CMK (cell line): ENCODE data around the gene FLG.
"Not testable (repeated sequence)": the region's sequence is repeated elsewhere in the genome, so short reads cannot be mapped to it uniquely, and the experiment has no call there.

Experiments
- DNase-seq: peaks from one replicate; pipeline ENCODE4 v3.0.0-alpha.2; 2010; ENCODE audit warnings: low read depth

FLG gene

DNA sequence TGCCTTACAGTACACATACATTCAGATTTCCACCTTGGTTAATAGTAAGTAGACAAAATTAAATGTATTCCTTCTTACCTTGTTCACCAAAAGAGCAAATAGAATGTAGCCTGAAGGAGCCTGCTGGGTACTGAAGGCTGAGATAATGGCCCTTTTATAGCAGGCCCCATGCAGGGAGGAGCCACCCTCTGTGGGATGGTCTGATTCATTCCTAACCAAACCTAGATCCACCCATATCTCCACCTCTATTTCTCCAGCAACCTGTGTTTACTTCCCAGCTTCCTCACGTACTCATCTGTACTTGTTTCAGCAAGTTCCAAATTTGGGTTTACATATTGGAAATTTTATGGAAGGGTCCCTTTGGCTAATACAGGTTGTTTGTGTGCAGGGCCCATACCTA, at the start of gene FLG:
FLG (minus strand) TSS at position 129 of the 400 bp plus-strand sequence. CDS start 9,783 bp downstream, outside the sequence.
- no peak for DNase-seq

DNA sequence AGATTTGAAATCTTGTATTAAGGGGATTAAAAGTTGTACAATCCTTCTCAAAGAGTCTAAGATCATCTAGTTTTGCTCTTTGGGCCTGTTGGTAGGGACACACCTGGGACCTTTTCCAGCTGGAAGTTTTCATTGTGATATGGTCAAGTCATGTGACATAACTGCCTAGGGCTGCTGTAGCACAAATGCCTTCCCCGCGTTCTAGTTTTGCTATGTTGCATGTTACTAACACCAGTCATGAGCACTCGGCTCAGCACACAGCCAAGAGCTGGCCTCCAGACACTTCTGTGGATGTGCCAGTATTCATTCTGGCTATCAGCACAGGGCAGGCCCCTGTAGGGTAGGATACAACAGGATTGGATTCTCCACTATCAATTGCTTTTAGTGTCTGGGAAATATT, 49.4 kb upstream of the FLG start:
- no peak for DNase-seq

DNA sequence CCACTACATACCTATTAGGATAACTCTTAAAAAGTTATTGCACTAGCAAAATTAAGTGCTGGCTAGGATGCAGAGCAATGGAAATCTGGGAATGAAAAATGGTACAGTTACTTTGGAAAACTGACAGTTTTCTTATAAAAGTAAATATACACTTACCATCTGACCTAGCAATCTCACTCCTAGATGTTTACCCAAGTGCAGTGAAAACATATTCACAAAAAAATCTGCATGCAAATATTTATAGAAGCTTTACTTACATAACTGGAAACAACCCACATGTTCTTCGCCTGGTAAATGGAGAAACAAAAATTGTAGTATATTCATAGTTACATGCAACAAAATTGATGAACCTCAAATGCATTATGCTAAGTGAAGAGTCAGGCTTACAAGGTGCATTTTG, 47.6 kb upstream of the FLG start:
- no peak for DNase-seq

DNA sequence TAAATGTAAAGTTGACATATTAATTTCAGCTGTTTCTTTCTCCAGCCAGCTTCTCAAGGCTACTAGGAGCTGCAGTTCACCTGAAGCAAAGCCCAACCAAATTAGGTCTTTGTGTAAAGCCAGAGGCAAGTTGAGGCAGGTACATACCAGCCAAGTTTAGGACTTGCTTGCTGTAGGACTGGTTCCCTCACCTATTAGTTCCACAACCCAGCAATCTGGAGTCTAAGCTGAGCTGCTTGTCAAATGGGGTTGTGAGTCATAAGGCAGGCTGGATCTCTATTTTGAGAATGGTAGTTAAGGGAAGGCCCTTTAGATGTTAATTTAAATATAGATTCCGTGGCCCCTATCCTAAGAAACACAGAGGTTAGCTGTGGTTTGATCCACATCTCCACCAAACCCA, 42.4 kb upstream of the FLG start:
- DNase-seq, result no peak

DNA sequence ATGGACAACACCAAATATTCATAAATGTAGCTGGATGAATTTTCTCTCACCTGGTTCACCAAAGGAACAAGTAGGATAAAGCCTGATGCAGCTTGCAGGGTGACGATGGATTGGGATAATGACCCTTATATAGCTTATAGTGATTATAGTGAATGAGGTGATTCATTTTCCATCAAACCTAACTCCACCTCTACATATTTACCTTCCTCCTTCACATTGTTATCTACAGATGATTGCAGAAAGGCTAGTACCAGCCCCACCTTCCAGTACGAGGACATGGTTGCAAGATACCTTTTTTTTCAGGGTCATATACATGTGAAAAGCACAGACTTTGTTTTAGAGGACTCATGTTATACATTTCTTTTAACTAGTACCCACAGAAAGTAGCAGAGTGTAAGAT, 34.9 kb upstream of the FLG start, which contains the start of gene FLG2:
FLG2 (minus strand) TSS at position 101 of the 400 bp plus-strand sequence. CDS start 1,122 bp downstream, outside the sequence.
- no peak for DNase-seq

DNA sequence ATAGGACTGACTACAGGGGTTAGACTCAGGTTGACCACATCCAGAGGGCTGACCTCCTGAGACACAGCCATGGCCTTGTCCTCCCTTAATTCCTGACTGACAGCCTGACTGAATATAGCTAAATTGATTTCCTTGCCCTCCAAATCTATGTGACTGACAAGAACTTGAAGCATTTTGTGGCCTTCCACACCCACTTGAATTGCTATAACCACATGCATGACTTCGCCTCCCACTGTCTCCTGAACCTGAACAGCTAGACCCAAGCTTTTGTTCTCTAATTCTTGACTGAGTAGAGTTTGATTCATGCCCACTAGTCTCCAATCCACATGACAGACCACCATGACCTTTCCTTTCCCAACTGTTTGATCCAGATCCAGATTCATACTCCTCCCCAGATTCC, 31.7 kb upstream of the FLG start:
- DNase-seq, result no peak

DNA sequence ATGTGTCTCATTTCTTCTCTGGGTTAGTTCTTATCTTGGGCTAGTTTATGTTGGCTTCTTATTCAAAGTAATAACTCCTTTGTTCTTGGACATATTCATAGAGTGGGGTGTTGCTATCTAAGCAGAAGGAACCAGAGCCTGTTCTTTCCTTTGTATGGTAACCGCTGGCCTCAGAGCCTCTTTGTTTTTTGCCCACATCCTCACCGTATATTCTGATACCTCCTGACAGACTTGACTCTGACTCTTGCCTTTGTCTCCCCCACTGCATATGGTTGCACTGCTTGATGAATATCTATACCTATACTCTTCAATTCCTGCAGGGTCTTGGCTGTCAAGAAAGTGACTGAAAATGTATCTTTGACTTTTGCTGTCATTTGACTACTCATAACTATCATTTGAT, 24.6 kb upstream of the FLG start:
- no peak for DNase-seq

DNA sequence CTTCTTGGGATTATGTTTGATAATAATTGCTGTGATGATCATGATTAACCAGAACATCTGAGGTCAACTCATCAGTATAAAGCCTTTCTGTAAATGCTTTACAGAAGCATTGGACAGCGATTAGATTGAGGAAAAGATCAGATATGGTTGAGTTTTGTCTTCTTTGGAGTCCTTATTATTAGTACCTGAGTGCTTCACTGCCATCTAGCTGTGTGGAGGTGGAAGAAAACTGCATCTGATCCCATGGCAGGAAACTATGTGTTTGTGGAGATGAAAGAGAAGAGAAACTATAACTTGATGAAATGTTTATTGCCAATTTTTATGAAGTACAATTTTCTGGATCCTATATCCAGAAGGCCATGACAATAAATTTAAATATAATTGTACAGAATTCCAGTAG, 23.4 kb upstream of the FLG start:
- DNase-seq, result no peak

DNA sequence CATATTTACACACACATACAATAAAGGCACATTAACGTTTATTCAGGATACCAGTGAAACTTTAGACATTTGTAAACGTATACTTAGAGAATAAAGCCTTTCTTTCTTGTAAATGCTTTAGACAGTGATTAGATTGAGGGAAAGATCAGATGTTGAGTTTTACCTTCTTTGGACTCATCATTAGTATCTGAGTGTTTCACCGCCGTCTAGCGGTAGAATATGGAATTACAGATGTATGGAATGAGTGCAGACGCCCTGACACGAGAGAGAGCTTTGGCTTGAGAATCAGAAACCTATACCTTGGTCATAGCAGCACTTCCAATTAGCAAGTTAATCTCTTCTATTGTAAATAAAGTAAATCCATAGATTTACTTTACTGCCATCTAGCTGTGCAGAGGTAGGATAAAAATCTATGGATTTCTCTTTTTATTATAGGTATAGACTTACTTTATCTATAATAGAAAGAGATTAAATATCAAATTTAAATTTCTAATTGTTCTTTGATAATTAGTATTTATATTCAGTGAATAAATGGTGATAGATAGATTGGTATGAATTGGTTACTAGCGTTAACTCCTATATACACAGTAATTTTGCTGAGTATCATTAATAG, 22.2 kb upstream of the FLG start:
- DNase-seq, result peak; percentile 39

DNA sequence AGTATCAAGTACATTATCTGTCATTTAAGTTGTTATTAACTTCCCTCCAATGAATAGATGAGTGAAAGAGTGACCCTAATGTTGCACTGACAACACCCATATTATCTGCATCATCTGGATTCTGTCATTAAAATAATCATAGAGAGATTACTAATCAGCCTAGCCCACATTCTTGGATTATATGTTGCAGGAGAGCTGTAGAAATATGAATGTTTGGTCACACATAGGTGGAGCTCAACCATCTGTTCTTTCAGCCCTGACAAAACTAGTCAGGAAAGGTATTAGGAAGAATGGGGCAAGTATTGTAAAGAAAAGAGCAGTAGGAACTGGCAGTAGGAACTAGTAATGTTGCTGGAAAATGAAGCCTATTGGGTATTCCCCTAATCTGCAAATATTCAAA, 19.4 kb upstream of the FLG start:
- DNase-seq, result no peak

DNA sequence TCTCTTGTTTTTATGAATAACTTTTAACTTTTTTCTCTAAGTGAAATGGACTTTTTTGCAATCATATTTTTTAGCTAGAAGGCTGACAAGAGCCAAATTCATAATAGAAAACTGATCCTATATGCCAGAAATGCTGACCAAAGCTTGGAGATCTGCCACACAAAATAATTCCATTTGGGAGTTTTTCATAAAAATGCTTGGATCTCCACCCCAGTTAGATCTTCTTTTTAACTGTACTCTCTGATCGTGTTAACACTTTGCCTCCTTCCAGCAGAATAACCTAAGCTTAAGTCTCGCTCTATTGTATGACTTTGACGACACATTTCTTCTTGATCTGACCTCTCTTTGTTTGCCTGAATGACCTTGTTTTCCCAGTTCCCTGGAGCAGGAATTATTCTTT, 18.0 kb upstream of the FLG start:
- DNase-seq, result no peak

DNA sequence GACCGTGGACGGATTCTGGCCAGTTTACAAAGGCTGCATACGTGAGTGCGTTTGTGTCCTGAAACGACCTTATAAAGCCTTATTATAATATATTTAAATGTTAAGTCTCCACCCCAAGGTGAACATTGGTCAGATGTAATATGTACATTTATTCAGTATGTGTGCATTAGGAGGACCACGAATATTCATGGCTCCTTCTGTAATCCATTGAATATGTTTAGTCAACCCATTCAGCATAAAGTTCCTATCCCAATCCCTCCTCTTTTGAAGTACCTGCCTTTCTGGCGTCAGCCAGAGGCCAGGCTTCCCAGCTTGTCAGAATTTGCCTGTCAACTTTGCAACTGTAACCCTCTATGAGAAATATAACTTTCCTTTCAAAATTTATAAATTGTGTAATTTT, 10.4 kb upstream of the FLG start:
- no peak for DNase-seq

DNA sequence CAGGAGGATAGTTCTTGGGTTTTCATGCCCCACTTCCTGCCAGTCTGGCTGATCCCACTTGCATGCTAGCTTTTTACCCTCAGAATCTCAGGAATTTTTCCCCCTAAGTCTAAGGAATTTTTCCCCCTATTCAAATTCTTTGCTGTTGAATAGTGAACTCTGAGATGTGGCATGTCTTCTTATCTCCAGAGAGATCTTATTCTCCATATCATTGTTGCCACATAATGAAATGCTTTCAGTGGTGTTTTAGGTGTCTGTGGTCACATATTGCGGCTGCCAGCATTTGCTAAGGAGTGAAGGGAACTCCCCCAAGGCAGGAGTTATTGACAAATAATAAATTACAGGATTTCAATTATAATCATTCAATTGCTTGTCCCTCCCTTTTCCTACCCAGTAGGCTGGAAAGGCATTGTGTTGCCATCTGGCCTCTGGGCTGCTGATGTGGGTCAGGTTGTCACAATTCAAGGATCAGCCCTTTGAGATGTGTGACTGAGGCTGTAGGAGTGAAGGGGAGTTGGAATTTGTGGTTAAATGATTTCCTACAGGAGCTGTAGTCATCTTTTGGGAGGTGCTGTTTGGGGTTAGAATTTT, 3.9 kb upstream of the FLG start:
- no peak for DNase-seq

DNA sequence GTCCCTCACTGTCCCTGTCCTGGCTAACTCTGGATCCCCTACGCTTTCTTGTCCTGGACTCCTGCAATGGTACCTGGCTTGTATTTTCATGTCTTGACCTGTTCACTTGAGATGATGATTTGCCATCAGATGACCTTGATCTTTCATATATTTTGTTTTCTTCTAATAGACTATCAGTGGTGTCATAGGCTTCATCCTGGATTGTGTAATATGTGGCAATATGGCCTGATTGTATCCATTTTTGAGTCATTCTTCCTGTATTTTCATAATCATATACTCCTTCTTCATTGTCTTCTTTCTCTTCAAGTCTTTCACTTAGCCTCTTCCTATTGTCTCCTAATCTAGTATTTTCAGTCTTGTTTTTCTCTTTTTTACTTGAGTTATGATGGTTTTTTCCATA, 11.1 kb downstream of the FLG start:
- no peak for DNase-seq

DNA sequence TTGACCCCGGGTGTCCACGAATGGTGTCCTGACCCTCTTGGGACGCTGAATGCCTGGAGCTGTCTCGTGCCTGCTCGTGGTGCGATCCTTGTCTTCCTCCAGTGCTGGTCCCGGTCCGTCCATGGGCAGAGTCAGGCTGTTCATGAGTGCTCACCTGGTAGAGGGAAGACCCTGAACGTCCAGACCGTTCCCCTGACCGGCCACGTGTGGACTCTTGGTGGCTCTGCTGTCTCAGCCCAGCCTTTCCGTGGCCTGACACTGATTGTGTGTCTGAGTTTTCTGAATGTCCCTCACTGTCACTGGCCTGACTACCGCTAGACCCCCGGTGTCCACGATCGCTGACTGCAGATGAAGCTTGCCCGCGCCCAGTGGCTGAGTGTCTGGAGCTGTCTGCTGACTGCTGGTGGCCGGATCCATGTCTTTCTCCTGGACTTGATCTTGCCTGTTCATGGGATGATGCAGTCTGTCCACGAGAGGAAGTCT, 11.7 kb downstream of the FLG start:
- DNase-seq, result no peak

DNA sequence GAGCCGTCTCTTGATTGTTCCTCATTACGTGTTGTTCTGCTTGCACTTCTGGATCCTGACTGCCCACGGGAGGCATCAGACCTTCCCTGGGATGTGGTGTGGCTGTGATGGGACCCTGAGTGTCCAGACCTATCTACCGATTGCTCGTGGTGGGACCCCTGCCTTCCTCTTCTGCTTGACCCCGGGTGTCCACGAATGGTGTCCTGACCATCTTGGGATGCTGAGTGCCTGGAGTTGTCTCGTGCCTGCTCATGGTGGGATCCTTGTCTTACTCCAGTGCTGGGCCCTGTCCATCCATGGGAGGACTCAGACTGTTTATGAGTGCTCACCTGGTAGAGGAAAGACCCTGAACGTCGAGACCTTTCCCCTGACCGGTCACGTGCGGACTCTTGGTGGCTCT, 12.9 kb downstream of the FLG start:
- DNase-seq, result not testable (repeated sequence)

DNA sequence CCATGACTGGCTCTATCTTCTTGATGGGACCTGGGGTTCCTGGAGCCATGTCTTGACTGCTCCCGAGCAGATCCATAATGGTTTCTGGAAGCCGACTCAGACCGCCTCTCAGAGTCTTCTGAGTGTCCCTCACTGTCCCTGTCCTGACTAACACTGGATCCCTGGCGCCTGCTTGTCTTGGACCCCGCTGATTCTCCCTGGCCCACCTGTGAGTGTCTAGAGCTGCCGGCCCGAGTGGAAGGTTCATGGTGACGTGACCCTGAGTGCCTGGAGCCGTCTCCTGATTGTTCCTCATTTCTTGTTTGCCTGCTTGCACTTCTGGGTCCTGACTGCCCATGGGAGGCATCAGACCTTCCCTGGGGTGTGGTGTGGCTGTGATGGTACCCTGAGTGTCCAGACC, 15.1 kb downstream of the FLG start:
- no peak for DNase-seq

DNA sequence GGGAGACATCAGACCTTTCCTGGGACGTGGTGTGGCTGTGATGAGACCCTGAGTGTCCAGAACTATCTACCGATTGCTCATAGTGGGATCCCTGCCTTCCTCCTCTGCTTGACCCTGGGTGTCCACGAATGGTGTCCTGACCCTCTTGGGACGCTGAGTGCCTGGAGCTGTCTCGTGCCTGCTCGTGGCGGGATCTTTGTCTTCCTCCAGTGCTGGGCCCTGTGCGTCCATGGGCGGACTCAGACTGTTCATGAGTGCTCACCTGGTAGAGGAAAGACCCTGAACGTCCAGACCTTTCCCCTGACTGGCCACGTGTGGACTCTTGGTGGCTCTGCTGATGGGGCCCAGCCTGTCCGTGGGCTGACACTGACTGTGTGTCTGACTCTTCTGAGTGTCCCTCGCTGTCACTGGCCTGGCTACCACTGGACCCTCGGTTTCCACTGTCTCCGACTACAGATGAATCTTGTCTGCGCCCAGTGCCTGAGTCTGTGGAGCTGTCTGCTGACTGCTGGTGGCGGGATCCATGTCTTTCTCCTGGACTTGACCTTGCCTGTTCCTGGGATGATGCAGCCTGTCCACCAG, 15.6 kb downstream of the FLG start:
- not testable (repeated sequence) for DNase-seq

DNA sequence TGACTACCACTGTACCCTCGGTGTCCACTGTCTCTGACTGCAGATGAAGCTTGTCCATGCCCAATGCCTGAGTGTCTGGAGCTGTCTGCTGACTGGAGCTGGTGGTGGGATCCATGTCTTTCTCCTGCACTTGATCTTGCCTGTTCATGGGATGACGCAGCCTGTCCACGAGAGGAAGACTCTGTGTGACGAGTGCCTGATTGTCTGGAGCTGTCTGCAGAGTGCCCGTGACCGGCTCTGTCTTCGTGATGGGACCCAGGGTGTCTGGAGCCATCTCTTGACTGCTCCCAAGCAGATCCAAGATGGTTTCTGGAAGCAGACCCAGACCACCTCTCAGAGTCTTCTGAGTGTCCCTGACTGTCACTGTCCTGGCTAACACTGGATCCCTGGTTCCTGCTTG, 16.3 kb downstream of the FLG start:
- not testable (repeated sequence) for DNase-seq

DNA sequence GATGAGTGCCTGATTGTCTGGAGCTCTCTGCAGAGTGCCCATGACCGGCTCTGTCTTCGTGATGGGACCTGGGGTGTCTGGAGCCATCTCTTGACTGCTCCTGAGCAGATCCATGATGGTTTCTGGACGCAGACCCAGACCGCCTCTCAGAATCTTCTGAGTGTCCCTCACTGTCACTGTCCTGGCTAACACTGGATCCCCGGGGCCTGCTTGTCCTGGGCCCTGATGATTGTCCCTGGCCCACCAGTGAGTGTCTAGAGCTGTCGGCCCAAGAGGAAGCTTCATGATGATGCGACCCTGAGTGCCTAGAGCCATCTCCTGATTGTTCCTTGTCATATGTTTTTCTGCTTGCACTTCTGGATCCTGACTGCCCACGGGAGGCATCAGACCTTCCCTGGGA, 17.1 kb downstream of the FLG start:
- DNase-seq, result not testable (repeated sequence)

DNA sequence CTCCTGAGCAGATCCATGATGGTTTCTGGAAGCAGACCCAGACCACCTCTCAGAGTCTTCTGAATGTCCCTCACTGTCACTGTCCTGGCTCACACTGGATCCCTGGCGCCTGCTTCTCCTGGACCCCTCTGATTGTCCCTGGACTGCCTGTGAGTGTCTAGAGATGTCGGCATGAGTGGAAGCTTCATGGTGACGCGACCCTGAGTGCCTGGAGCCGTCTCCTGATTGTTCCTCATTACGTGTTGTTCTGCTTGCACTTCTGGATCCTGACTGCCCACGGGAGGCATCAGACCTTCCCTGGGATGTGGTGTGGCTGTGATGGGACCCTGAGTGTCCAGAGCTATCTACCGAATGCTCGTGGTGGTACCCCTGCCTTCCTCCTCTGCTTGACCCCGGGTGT, 18.9 kb downstream of the FLG start:
- not testable (repeated sequence) for DNase-seq

DNA sequence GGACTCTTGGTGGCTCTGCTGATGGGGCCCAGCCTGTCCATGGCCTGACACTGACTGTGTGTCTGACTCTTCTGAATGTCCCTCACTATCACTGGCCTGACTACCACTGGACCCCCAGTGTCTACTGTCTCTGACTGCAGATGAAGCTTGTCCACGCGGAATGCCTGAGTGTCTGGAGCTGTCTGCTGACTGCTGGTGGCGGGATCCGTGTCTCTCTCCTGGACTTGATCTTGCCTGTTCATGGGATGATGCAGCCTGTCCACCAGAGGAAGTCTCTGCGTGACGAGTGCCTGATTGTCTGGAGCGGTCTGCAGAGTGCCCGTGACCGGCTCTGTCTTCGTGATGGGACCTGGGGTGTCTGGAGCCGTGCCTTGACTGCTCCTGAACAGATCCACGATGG, 20.3 kb downstream of the FLG start:
- not testable (repeated sequence) for DNase-seq

DNA sequence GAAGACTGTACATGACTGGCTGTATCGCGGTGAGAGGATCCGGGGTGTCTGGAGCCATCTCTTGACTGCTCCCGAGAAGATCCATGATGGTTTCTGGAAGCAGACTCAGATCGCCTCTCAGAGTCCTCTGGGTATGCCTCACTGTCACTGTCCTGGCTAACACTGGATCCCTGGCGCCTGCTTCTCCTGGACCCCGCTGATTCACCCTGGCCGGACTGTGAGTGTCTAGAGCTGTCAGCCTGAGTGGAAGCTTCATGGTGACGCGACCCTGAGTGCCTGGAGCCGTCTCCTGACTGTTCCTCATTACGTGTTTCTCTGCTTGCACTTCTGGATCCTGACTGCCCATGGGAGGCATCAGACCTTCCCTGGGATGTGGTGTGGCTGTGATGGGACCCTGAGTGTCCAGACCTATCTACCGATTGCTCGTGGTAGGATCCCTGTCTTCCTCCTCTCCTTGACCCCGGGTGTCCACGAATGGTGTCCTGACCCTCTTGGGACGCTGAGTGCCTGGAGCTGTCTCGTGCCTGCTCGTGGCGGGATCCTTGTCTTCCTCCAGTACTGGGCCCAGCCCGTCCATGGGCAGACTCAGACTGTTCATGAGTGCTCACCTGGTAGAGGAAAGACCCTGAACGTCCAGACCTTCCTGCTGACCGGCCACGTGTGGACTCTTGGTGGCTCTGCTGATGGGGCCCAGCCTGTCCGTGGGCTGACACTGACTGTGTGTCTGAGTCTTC, 21.7 kb downstream of the FLG start:
- DNase-seq, result not testable (repeated sequence)
